NK-92 (cell line): ENCODE data around the gene PIGV.

Experiments used
- DNase-seq: peaks from one replicate; lab custom pipeline; 2025; ENCODE audit not compliant: unreplicated experiment; lab: John Stamatoyannopoulos, UW

PIGV gene

GRCh38 chr1:26771643-26772321 is 16.0 kb upstream of the PIGV start:
- no peak for DNase-seq

- DNase-seq = no peak
Observed at GRCh38 chr1:26772687-26773086, 15.1 kb upstream of the PIGV start.

GRCh38 chr1:26774462-26774861 is 13.3 kb upstream of the PIGV start:
- DNase-seq = no peak

GRCh38 chr1:26775666-26776065 is 12.1 kb upstream of the PIGV start:
- no peak for DNase-seq

GRCh38 chr1:26779098-26779668 is 8.6 kb upstream of the PIGV start:
- DNase-seq = no peak

- DNase-seq = no peak
Observed at GRCh38 chr1:26780344-26780957, 7.3 kb upstream of the PIGV start.

- no peak for DNase-seq
Observed at GRCh38 chr1:26781206-26781825, 6.4 kb upstream of the PIGV start.

GRCh38 chr1:26782521-26783212 is 5.1 kb upstream of the PIGV start:
- no peak for DNase-seq

GRCh38 chr1:26783646-26784022 is 4.1 kb upstream of the PIGV start:
- no peak for DNase-seq

- no peak for DNase-seq
Observed at GRCh38 chr1:26784023-26784871, 3.5 kb upstream of the PIGV start.

- DNase-seq = no peak
Observed at GRCh38 chr1:26784886-26785285, 2.9 kb upstream of the PIGV start.

- no peak for DNase-seq
Observed at GRCh38 chr1:26785611-26786436, 1.9 kb upstream of the PIGV start.

GRCh38 chr1:26786437-26787380 is 1.0 kb upstream of the PIGV start:
- no peak for DNase-seq

GRCh38 chr1:26787381-26787705 is 407 bp upstream of the PIGV start:
- no peak for DNase-seq

GRCh38 chr1:26788515-26788785 is 700 bp downstream of the PIGV start:
- DNase-seq = no peak

GRCh38 chr1:26788836-26789611 is 1.3 kb downstream of the PIGV start:
- no peak for DNase-seq

- no peak for DNase-seq
Observed at GRCh38 chr1:26789612-26789865, 1.8 kb downstream of the PIGV start.

GRCh38 chr1:26789931-26790330 is 2.2 kb downstream of the PIGV start:
- DNase-seq = no peak

GRCh38 chr1:26790551-26790953 is 2.8 kb downstream of the PIGV start:
- no peak for DNase-seq
